Neural progenitor cell (in vitro differentiated cells): ENCODE results near the gene KBTBD6. TPM values are rescaled to one million over a fixed set of nuclear protein-coding genes. Genes with fewer than 3 reads are reported as not detected.

Experiments
- DNase-seq: peaks from one replicate; pipeline ENCODE4 v3.0.0-alpha.2; 2016; ENCODE audit warnings: low spot score
- H2AFZ ChIP-seq: fragments of 200-600 bp; sonication (generic); replicated peaks from 2 replicates; pipeline ENCODE4 v1.6.1; 2016; ENCODE audit warnings: antibody characterized with exemption
- H3F3A ChIP-seq: fragments of 200-600 bp; sonication (generic); 2 replicates; pipeline ENCODE4 v1.6.1; 2016; ENCODE audit warnings: antibody characterized with exemption, low read depth
- H3K27ac ChIP-seq: fragments of 200-600 bp; sonication (generic); 2 replicates; pipeline ENCODE4 v1.5.1; 2016; ENCODE audit warnings: mild to moderate bottlenecking
- H3K27me3 ChIP-seq: fragments of 200-600 bp; sonication (generic); 2 replicates; pipeline ENCODE4 v1.6.1; 2016; ENCODE audit warnings: mild to moderate bottlenecking, moderate library complexity
- H3K36me3 ChIP-seq: fragments of 200-600 bp; sonication (generic); 2 replicates; pipeline ENCODE4 v1.5.1; 2016
- H3K4me1 ChIP-seq: fragments of 200-600 bp; sonication (generic); 2 replicates; pipeline ENCODE4 v1.6.1; 2016; ENCODE audit warnings: mixed run types
- H3K4me2 ChIP-seq: fragments of 200-600 bp; sonication (generic); 2 replicates; pipeline ENCODE4 v1.6.1; 2016
- H3K4me3 ChIP-seq: fragments of 200-600 bp; sonication (generic); 2 replicates; pipeline ENCODE4 v1.5.1; 2016
- H3K79me2 ChIP-seq: fragments of 200-600 bp; sonication (generic); 2 replicates; pipeline ENCODE4 v1.6.1; 2016; ENCODE audit warnings: low read depth
- H3K9ac ChIP-seq: fragments of 200-600 bp; sonication (generic); 2 replicates; pipeline ENCODE4 v1.6.1; 2016
- H3K9me3 ChIP-seq: fragments of 200-600 bp; sonication (generic); 2 replicates; pipeline ENCODE4 v1.5.1; 2016; ENCODE audit warnings: low read depth
- H4K20me1 ChIP-seq: fragments of 200-600 bp; sonication (generic); 2 replicates; pipeline ENCODE4 v1.6.1; 2016; ENCODE audit warnings: low read depth
- H3K27ac Mint-ChIP-seq: 3 replicates; pipeline ENCODE4 v1.8.0; 2021; ENCODE audit warnings: mixed read lengths
- H3K27me3 Mint-ChIP-seq: 2 replicates; pipeline ENCODE4 v1.8.0; 2022; ENCODE audit warnings: low read depth, mild to moderate bottlenecking, inconsistent platforms, moderate library complexity, mixed read lengths; ENCODE audit not compliant: insufficient read depth
- H3K36me3 Mint-ChIP-seq: 3 replicates; pipeline ENCODE4 v1.8.0; 2021; ENCODE audit warnings: mixed read lengths
- H3K4me1 Mint-ChIP-seq: 3 replicates; pipeline ENCODE4 v1.8.0; 2021; ENCODE audit warnings: mixed read lengths
- H3K4me3 Mint-ChIP-seq: 3 replicates; pipeline ENCODE4 v1.8.0; 2021; ENCODE audit warnings: mild to moderate bottlenecking, moderate library complexity, mixed read lengths
- H3K9me3 Mint-ChIP-seq: 3 replicates; pipeline ENCODE4 v1.8.0; 2020; ENCODE audit warnings: mixed read lengths
- EZH2 ChIP-seq: fragments of 200-600 bp; sonication (generic); IDR thresholded peaks from 2 replicates; pipeline ENCODE4 v1.6.1; 2017; ENCODE audit warnings: antibody characterized with exemption, mild to moderate bottlenecking, moderate library complexity
- EZH2phosphoT487 ChIP-seq: fragments of 200-600 bp; sonication (generic); IDR thresholded peaks from 2 replicates; pipeline ENCODE4 v1.6.1; 2017; ENCODE audit warnings: antibody characterized with exemption
- total RNA-seq: library from RNA; depleted of rRNA; stranded (reverse); fragments of >200 nt; gene quantifications from 2 replicates; pipeline ENCODE4 v1.2.3, GENCODE V29; 2015; ENCODE audit warnings: low replicate concordance
- TF ChIP-seq, protein P1 (sequence below): fragments of 200-600 bp; sonication (generic); IDR thresholded peaks from 2 replicates; pipeline ENCODE4 v1.5.1; 2017; ENCODE audit warnings: antibody characterized with exemption, mild to moderate bottlenecking

KBTBD6 gene
- total RNA-seq, 1 donor from 2014 or later: 14.4 TPM

DNA sequence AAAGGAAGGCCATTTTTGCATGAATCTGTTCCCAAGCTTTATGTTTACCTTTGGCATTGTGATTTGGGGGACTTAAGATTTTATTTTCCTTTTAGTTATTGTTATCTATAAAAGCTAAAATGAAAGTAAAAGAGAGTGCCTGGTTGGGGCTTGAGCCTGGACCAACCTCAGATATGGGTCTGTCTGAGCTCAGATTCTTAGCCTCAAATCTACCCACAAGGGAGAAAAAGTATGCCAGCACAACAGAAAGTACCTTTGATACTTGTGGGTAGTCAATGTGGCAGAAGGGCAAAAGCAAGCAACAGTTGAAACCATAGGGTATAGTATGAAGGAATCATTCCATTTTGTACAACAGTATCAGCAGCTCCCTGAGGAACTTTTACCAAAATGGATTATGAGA lies 26.6 kb upstream of the KBTBD6 start:
- H3K4me3 Mint-ChIP-seq: no peak overlapping the region
- no peaks in the 10 kb centered on the region for H3K4me1 Mint-ChIP-seq
- no peaks in the 10 kb centered on the region for H3K27me3 Mint-ChIP-seq

DNA sequence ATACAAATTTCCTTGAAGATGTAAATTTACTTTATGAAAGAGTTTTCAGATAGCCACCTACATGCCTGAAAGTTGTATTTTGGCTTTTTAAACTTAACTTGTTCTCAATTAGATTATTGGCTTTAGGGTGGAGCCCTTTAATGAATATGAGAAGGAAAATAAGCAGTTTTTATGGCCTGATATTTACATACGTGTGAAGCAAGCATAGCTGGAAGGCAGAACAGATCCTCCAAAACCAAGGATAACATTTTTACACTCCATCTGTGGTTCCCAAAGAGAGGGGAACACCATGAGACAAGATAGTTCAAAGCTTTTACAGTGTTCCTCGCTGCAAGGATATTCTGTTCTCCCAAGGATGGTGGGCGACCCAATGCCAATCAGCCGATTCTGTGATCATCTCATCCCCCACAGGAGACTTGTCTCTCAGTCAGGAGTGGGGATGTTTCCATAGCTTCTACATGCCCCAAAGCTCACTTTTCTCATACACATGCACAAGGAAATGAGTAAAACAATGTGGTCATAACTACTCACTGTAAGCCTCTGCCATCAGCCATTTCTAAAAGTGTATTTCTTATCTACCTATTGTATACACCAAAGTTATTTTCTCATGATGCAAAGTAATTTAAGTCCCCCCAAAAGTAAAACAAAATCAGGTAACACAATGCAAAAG lies 24.6 kb upstream of the KBTBD6 start:
- H3K27ac ChIP-seq: no peak overlapping the region
- H3K27me3 ChIP-seq: no peaks in the 10 kb centered on the region
- DNase-seq: no peak
- no peak for TF ChIP-seq EZH2
- TF ChIP-seq EZH2phosphoT487: no peak
- TF ChIP-seq, protein P1, sequence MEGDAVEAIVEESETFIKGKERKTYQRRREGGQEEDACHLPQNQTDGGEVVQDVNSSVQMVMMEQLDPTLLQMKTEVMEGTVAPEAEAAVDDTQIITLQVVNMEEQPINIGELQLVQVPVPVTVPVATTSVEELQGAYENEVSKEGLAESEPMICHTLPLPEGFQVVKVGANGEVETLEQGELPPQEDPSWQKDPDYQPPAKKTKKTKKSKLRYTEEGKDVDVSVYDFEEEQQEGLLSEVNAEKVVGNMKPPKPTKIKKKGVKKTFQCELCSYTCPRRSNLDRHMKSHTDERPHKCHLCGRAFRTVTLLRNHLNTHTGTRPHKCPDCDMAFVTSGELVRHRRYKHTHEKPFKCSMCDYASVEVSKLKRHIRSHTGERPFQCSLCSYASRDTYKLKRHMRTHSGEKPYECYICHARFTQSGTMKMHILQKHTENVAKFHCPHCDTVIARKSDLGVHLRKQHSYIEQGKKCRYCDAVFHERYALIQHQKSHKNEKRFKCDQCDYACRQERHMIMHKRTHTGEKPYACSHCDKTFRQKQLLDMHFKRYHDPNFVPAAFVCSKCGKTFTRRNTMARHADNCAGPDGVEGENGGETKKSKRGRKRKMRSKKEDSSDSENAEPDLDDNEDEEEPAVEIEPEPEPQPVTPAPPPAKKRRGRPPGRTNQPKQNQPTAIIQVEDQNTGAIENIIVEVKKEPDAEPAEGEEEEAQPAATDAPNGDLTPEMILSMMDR: no peak
- Mint-ChIP-seq H3K4me3 (no peak overlapping the region), H3K9me3 (peaks cover 3% of the 10 kb centered on the region), H3K4me1 (no peaks in the 10 kb centered on the region), H3K27ac (no peak overlapping the region), H3K27me3 (no peaks in the 10 kb centered on the region), H3K36me3 (no peaks in the 10 kb centered on the region)
- H4K20me1 ChIP-seq: no peaks in the 10 kb centered on the region
- H3K79me2 ChIP-seq: no peaks in the 10 kb centered on the region
- no peak overlapping the region for H3K4me3 ChIP-seq
- no peak overlapping the region for H3K4me2 ChIP-seq
- no peak overlapping the region for H2AFZ ChIP-seq
- no peaks in the 10 kb centered on the region for H3F3A ChIP-seq
- H3K9me3 ChIP-seq: peaks cover 2% of the 10 kb centered on the region
- no peaks in the 10 kb centered on the region for H3K36me3 ChIP-seq
- no peaks in the 10 kb centered on the region for H3K4me1 ChIP-seq
- no peak overlapping the region for H3K9ac ChIP-seq

More for the DNA sequence above, 26.6 kb upstream of the KBTBD6 start:
- H3K4me2 ChIP-seq: no peak overlapping the region
- no peaks in the 10 kb centered on the region for H3K9me3 ChIP-seq
- DNase-seq: no peak
- H2AFZ ChIP-seq: no peak overlapping the region
- no peaks in the 10 kb centered on the region for H3K79me2 ChIP-seq
- H3K27ac ChIP-seq: no peak overlapping the region
- no peaks in the 10 kb centered on the region for H3K4me1 ChIP-seq
- no peaks in the 10 kb centered on the region for H3F3A ChIP-seq
- no peaks in the 10 kb centered on the region for H3K36me3 ChIP-seq
- H3K36me3 Mint-ChIP-seq: peaks cover 3% of the 10 kb centered on the region
- TF ChIP-seq EZH2: no peak
- TF ChIP-seq EZH2phosphoT487: no peak
- TF ChIP-seq, protein P1: no peak
- H3K27ac Mint-ChIP-seq: no peak overlapping the region
- no peaks in the 10 kb centered on the region for H4K20me1 ChIP-seq
- H3K9me3 Mint-ChIP-seq: no peaks in the 10 kb centered on the region
- H3K4me3 ChIP-seq: no peak overlapping the region
- H3K27me3 ChIP-seq: no peaks in the 10 kb centered on the region
- H3K9ac ChIP-seq: no peak overlapping the region

DNA sequence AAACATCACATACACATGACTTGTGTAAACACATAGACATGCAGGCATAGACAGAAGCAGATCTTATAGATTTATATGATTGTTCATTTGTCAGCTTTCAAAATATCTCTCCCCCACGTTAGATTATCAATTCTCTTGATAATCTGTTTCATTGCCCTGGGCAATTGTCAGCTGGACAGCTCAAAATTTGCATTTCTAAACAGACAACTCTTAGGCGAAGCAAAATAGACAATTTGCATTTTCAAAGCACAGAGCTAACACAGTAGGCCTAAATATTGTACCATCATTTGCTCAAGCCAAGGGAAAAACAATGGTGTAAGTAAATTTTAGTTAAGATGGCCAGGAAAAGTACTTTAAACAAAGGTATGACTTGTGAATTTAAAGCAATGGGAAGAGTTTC lies 24.0 kb upstream of the KBTBD6 start:
- Mint-ChIP-seq H3K9me3 (peaks cover 8% of the 10 kb centered on the region), H3K4me1 (no peaks in the 10 kb centered on the region), H3K27me3 (no peaks in the 10 kb centered on the region), H3K4me3 (no peak overlapping the region), H3K27ac (no peak overlapping the region), H3K36me3 (peaks cover 1% of the 10 kb centered on the region)
- Histone ChIP-seq H3K4me1 (no peaks in the 10 kb centered on the region), H3K4me2 (no peak overlapping the region), H3K79me2 (no peaks in the 10 kb centered on the region), H3K9me3 (peaks cover 5% of the 10 kb centered on the region), H3K9ac (no peak overlapping the region), H3K36me3 (peaks cover 3% of the 10 kb centered on the region), H3K27ac (no peak overlapping the region), H3F3A (no peaks in the 10 kb centered on the region), H3K4me3 (no peak overlapping the region), H4K20me1 (no peaks in the 10 kb centered on the region), H2AFZ (no peak overlapping the region), H3K27me3 (no peaks in the 10 kb centered on the region)
- no peak for TF ChIP-seq EZH2phosphoT487
- no peak for TF ChIP-seq EZH2
- TF ChIP-seq, protein P1: no peak
- no peak for DNase-seq
